Right kidney (tissue), 1 donor: ENCODE data around the gene USP36.
"Not testable (repeated sequence)": the region's sequence is repeated elsewhere in the genome, so short reads cannot be mapped to it uniquely, and the experiment has no call there.

Experiments used
- DNase-seq: peaks from one replicate; pipeline ENCODE4 v3.0.0-alpha.2; 2016

Gene USP36

GRCh38 chr17:78791840-78792709 is 48.5 kb downstream of the USP36 start:
- DNase-seq: no peak

GRCh38 chr17:78790552-78790951 is 50.1 kb downstream of the USP36 start:
- DNase-seq: no peak

GRCh38 chr17:78789663-78790181 is 50.9 kb downstream of the USP36 start:
- no peak for DNase-seq

- DNase-seq: no peak
Measured at GRCh38 chr17:78789149-78789662, 51.4 kb downstream of the USP36 start.

GRCh38 chr17:78788451-78788850 is 52.2 kb downstream of the USP36 start:
- no peak for DNase-seq

GRCh38 chr17:78787444-78787843 is 53.2 kb downstream of the USP36 start:
- no peak for DNase-seq

- DNase-seq: no peak
Measured at GRCh38 chr17:78785663-78786057, 55.0 kb downstream of the USP36 start.

- DNase-seq: no peak
Measured at GRCh38 chr17:78785011-78785662, 55.5 kb downstream of the USP36 start.

- no peak for DNase-seq
Measured at GRCh38 chr17:78784352-78784751, 56.3 kb downstream of the USP36 start.

- no peak for DNase-seq
Measured at GRCh38 chr17:78783711-78784324, 56.8 kb downstream of the USP36 start.

- DNase-seq: peak; percentile 77
Measured at GRCh38 chr17:78781893-78782304, 58.7 kb downstream of the USP36 start, which contains the start of gene CYTH1. CYTH1 (minus strand) TSS chr17:78782273; CDS start chr17:78782223, 50 bp downstream.

- DNase-seq: peak; percentile 74
Measured at GRCh38 chr17:78781104-78781892, 59.3 kb downstream of the USP36 start.

GRCh38 chr17:78780335-78780734 is 60.3 kb downstream of the USP36 start:
- DNase-seq: no peak

GRCh38 chr17:78779850-78780249 is 60.8 kb downstream of the USP36 start:
- DNase-seq: no peak

- DNase-seq: not testable (repeated sequence)
Measured at GRCh38 chr17:78779286-78779651, 61.3 kb downstream of the USP36 start.

- no peak for DNase-seq
Measured at GRCh38 chr17:78777881-78778280, 62.7 kb downstream of the USP36 start.

- DNase-seq: no peak
Measured at GRCh38 chr17:78774956-78775571, 65.5 kb downstream of the USP36 start.

- no peak for DNase-seq
Measured at GRCh38 chr17:78774453-78774852, 66.2 kb downstream of the USP36 start.

GRCh38 chr17:78771758-78772382 is 68.7 kb downstream of the USP36 start:
- no peak for DNase-seq

GRCh38 chr17:78769196-78769773 is 71.3 kb downstream of the USP36 start:
- no peak for DNase-seq

GRCh38 chr17:78767806-78768205 is 72.8 kb downstream of the USP36 start:
- DNase-seq: no peak
